ENCODE data around the gene GOLPH3L. TPM values are rescaled to one million over a fixed set of nuclear protein-coding genes. Genes with fewer than 3 reads are reported as not detected.
"Not testable (repeated sequence)": the region's sequence is repeated elsewhere in the genome, so short reads cannot be mapped to it uniquely, and the experiment has no call there.

The GOLPH3L gene
- total RNA-seq, 1 donor from 2014 or later: 14.7 TPM

DNA sequence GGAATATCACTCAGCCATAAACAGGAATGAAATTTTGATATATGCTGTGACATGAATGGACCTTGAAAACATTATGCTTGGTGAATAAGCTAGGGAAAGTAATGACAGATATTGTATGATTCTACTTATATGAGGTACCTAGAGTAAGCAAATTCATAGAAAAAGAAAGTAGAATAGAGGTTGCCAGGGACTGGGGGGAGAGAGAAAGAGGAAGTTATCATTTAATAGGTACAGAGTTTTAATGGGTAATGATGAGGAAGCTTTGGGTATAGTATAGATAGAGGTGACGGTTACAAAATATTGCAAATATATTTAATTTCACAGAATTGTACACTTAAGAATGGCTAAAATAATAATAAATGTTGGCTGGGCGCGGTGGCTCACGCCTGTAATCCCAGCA, 36.4 kb downstream of the GOLPH3L start:
- DNase-seq (ENCODE audit: low spot score in 2 of 2): no peak
- Histone ChIP-seq H3K9me3 (no peaks in the 10 kb centered on the region), H3K4me1 (no peaks in the 10 kb centered on the region), H3K27me3 (no peaks in the 10 kb centered on the region), H3K36me3 (peaks cover 24 to 54% of the 10 kb centered on the region in 2 donors), H3K4me3 (no peak overlapping the region), H3K27ac (no peak overlapping the region)
- intact Hi-C loops (cut with DNase I): no loop called here
- no peak for TF ChIP-seq CTCF (IDR thresholded peaks at IDR 0.05)

- H3K4me1 ChIP-seq; H3K27ac ChIP-seq; H3K27me3 ChIP-seq; intact Hi-C loops (cut with DNase I); H3K4me3 ChIP-seq; H3K9me3 ChIP-seq; DNase-seq (ENCODE audit: low spot score in 2 of 2): not testable (repeated sequence)
- H3K36me3 ChIP-seq: peaks cover 17 to 41% of the 10 kb centered on the region in 2 donors
These were observed 39.9 kb downstream of the GOLPH3L start for GRCh38 chr1:150657064-150657463.

DNA sequence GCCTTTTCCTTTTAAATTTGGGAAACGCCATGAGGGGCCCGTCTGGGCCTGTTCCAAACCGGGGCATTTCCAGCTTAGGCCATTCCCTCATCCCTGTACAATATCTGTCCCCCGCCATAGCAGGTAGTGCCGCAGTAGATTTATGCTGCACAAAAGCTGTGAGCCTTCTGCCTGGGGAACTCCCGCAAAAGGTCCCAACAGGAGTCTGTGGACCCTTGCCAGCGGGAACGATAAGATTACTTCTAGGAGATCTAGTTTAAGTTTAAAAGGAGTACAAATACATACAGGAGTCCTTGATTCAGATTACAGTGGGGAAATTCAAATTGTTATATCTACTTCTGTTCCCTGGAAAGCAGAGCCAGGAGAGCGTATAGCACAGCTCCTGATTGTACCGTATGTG, 42.3 kb downstream of the GOLPH3L start:
- DNase-seq (ENCODE audit: low spot score in 2 of 2); H3K4me1 ChIP-seq; H3K4me3 ChIP-seq; H3K9me3 ChIP-seq; intact Hi-C loops (cut with DNase I); H3K27ac ChIP-seq; H3K27me3 ChIP-seq: not testable (repeated sequence)
- H3K36me3 ChIP-seq: peaks cover 8 to 23% of the 10 kb centered on the region in 2 donors

DNA sequence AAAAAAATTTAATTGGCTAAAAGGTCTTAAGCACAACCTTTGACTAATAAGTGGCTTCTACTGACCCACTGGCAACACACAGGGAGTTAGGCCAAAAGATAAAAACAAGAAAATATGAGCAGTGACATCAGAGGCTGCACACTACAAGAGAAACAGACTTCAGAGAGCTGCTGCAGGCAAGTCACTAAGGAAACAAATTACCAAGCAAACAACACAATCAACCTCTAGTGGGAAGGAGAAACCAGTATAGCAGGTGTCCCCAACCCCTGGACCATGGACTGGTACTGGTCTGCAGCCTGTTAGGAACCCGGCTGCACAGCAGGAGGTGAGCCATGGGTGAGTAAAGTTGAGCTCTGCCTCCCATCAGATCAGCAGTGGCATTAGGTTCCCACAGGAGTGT, 46.8 kb downstream of the GOLPH3L start:
- peaks cover 23 to 43% of the 10 kb centered on the region in 2 donors for H3K36me3 ChIP-seq
- no peak for DNase-seq (ENCODE audit: low spot score in 2 of 2)
- H3K4me3 ChIP-seq: no peak overlapping the region
- no peaks in the 10 kb centered on the region for H3K4me1 ChIP-seq
- no peaks in the 10 kb centered on the region for H3K27me3 ChIP-seq
- TF ChIP-seq CTCF (IDR thresholded peaks at IDR 0.05): no peak
- no peak overlapping the region for H3K27ac ChIP-seq
- intact Hi-C loops (cut with DNase I): no loop called here
- no peaks in the 10 kb centered on the region for H3K9me3 ChIP-seq

GRCh38 chr1:150649441-150650075, 47.4 kb downstream of the GOLPH3L start:
- no peak overlapping the region for H3K27ac ChIP-seq
- DNase-seq (ENCODE audit: low spot score in 2 of 2): no peak
- H3K27me3 ChIP-seq: no peaks in the 10 kb centered on the region
- peaks cover 23 to 43% of the 10 kb centered on the region in 2 donors for H3K36me3 ChIP-seq
- H3K4me3 ChIP-seq: no peak overlapping the region
- no peak for TF ChIP-seq CTCF (IDR thresholded peaks at IDR 0.05)
- intact Hi-C loops (cut with DNase I): no loop called here
- H3K4me1 ChIP-seq: no peaks in the 10 kb centered on the region
- no peaks in the 10 kb centered on the region for H3K9me3 ChIP-seq

DNA sequence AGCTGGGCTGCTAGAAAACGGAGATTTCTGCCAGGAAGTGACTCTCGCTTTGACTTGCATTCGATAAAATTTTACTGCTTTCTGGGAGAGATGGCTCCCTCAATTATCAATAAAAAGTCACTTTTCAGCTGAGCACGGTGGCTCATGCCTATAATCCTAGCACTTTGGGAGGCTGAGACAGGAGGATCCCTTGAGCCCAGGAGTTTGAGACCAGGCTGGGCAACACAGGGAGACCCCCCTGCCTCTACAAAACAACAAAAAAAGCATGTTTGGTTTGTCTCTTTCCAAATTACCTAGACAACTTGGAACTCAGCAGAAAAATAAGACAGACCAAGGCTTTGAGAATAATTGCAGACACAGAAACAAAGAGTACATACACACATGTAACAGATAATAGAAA, 54.7 kb downstream of the GOLPH3L start:
- Histone ChIP-seq H3K4me3 (no peak overlapping the region), H3K27me3 (no peaks in the 10 kb centered on the region), H3K27ac (no peak overlapping the region), H3K36me3 (peaks cover 4 to 15% of the 10 kb centered on the region in 2 donors), H3K9me3 (no peaks in the 10 kb centered on the region), H3K4me1 (no peaks in the 10 kb centered on the region)
- no peak for TF ChIP-seq CTCF (IDR thresholded peaks at IDR 0.05)
- intact Hi-C loops (cut with DNase I): no loop called here
- DNase-seq (ENCODE audit: low spot score in 2 of 2): no peak

DNA sequence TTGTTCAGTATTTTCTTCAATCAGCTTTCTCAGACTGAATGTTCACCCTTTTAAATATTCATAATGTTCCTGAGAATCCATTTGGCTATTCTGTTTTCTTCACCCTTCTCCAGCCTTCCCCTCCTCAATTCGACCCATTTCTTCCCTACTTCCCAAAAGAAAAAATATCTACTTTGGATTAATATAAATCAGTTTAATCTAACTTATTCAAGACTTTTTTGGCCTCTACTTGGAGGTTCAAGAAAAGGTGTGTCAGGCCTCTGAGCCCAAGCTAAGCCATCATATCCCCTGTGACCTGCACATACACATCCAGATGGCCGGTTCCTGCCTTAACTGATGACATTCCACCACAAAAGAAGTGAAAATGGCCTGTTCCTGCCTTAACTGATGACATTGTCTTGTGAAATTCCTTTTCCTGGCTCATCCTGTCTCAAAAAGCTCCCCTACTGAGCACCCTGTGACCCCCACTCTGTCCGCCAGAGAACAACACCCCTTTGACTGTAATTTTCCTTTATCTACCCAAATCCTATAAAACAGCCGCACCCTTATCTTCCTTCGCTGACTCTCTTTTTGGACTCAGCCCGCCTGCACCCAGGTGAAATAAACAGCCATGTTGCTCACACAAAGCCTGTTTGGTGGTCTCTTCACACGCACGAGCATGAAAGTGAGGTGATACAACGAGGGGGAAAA, 55.7 kb downstream of the GOLPH3L start:
- DNase-seq (ENCODE audit: low spot score in 2 of 2); H3K36me3 ChIP-seq; intact Hi-C loops (cut with DNase I); H3K27me3 ChIP-seq; H3K4me3 ChIP-seq; H3K9me3 ChIP-seq; H3K27ac ChIP-seq; H3K4me1 ChIP-seq: not testable (repeated sequence)

DNA sequence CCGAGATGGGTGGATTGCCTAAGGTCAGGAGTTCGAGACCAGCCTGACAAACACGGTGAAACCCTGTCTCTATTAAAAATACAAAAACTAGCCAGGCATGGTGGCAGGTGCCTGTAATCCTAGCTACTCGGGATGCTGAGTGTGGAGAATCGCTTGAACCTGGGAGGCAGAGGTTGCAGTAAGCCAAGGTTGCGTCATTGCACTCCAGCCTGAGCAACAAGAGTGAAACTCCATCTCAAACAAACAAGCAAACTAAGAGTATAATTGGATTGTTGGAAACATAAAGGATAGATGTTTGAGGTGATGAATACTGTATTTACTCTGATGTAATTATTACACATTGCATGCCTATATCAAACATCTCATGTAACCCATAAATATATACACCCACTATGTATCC, 58.5 kb downstream of the GOLPH3L start:
- H3K4me3 ChIP-seq; H3K27me3 ChIP-seq; H3K9me3 ChIP-seq; intact Hi-C loops (cut with DNase I); DNase-seq (ENCODE audit: low spot score in 2 of 2); H3K36me3 ChIP-seq; H3K27ac ChIP-seq; H3K4me1 ChIP-seq: not testable (repeated sequence)

- not testable (repeated sequence) for H3K9me3 ChIP-seq; DNase-seq (ENCODE audit: low spot score in 2 of 2); H3K27ac ChIP-seq; H3K36me3 ChIP-seq; H3K27me3 ChIP-seq; H3K4me3 ChIP-seq; H3K4me1 ChIP-seq
- intact Hi-C loops (cut with DNase I): loop anchor here (5.0 kb wide), 1 partner anchor 62 kb away; the partner anchor contains the start of gene GOLPH3L
These were observed 61.9 kb downstream of the GOLPH3L start for GRCh38 chr1:150634839-150635622.
